Muscle layer of duodenum (tissue), 2 donors: Measurements from ENCODE around the gene HAUS2.

Experiments
- H3K27ac ChIP-seq: one replicate; pipeline ENCODE4 v1.7.0; 2013; ENCODE audit warnings: mild to moderate bottlenecking, low read length
- H3K27me3 ChIP-seq: one replicate; pipeline ENCODE4 v1.7.0; 2013; ENCODE audit warnings: low read depth, mild to moderate bottlenecking, control low read depth, low read length
- H3K36me3 ChIP-seq, 2 donors: one replicate each; pipeline ENCODE4 v1.7.0; 2013; ENCODE audit warnings: low read length in 2 of 2, control low read depth in 1 of 2, mild to moderate bottlenecking in 1 of 2; ENCODE audit not compliant: insufficient read depth in 2 of 2, control insufficient read depth in 1 of 2
- H3K4me1 ChIP-seq, 2 donors: one replicate each; pipeline ENCODE4 v1.7.0; 2013; ENCODE audit warnings: low read length in 2 of 2, mild to moderate bottlenecking in 2 of 2, control low read depth in 1 of 2, moderate library complexity in 1 of 2; ENCODE audit not compliant: insufficient read depth in 2 of 2, control insufficient read depth in 1 of 2
- H3K4me3 ChIP-seq, 2 donors: one replicate each; pipeline ENCODE4 v1.7.0; 2013; ENCODE audit warnings: low read length in 2 of 2, low read depth in 1 of 2, mild to moderate bottlenecking in 1 of 2
- H3K9me3 ChIP-seq, 2 donors: one replicate each; pipeline ENCODE4 v1.7.0; 2013; ENCODE audit warnings: low read length in 2 of 2, control low read depth in 1 of 2, mild to moderate bottlenecking in 1 of 2; ENCODE audit not compliant: control insufficient read depth in 1 of 2
- donor health status: healthy.

The HAUS2 gene

DNA sequence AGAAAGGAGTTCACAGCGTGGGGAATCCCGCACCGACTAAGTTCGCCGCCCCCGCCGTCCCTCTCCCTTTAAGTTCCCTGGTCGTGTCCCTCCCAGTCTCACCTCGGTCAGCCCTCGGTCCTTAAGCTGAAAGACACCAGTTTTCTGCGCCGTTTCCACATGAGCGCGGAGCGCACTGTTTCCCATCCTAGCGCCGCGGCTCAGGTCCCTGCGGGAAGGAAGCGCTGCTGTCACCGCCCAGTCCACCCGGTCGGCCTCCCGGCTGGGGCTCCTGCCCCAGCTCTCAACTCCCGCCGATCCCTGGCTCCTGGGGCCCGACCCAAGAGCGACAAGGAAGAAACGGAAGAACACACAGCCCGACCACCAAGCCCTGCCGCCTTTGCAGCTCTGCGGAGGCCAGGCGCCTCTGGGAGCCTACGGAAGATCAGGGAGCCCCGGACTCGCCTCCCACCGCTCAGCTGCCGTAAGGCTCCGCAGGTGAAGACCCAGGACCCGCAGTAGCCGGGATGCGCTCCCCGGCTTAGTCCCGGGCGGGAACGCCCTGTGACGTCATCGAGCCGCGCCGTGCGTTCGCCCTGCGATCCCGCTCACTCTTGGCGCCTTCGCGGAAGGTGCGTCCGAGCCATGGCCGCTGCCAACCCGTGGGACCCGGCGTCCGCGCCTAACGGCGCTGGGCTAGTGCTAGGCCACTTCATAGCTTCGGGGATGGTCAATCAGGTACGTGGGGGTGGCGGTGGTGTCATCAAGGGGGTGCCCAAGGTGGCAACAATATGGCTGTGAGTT is at the start of gene HAUS2, which contains the start of gene LRRC57:
TSS of gene HAUS2 (plus strand) at position 590 of the 783 bp plus-strand sequence. CDS start at position 625, 35 bp downstream.
TSS of gene LRRC57 (minus strand) at position 545 of the 783 bp plus-strand sequence. CDS start at position 186, 359 bp downstream.
- Histone ChIP-seq H3K4me1 (peaks cover 5 to 23% of the 10 kb centered on the region in 2 donors), H3K27ac (peak within 1 kb of the TSS; percentile 94), H3K27me3 (no peaks in the 10 kb centered on the region), H3K9me3 (no peaks in the 10 kb centered on the region), H3K4me3 (peak within 1 kb of the TSS; percentile 97 to 98), H3K36me3 (peaks cover 5 to 20% of the 10 kb centered on the region in 2 donors)

GRCh38 chr15:42499858-42500609 is 48.6 kb upstream of the HAUS2 start:
- H3K27ac ChIP-seq = no peak overlapping the region
- no peaks in the 10 kb centered on the region for H3K9me3 ChIP-seq
- peaks cover 0 to 3% of the 10 kb centered on the region in 2 donors for H3K36me3 ChIP-seq
- H3K4me3 ChIP-seq = no peak overlapping the region
- H3K4me1 ChIP-seq = peaks cover 3 to 27% of the 10 kb centered on the region in 2 donors
- no peaks in the 10 kb centered on the region for H3K27me3 ChIP-seq

- H3K4me3 ChIP-seq = no peak overlapping the region
- H3K27ac ChIP-seq = no peak overlapping the region
- no peaks in the 10 kb centered on the region for H3K27me3 ChIP-seq
- no peaks in the 10 kb centered on the region for H3K9me3 ChIP-seq
- peaks cover 0 to 27% of the 10 kb centered on the region in 2 donors for H3K4me1 ChIP-seq
- H3K36me3 ChIP-seq = no peaks in the 10 kb centered on the region
These were observed 46.2 kb upstream of the HAUS2 start for GRCh38 chr15:42502477-42502876.

GRCh38 chr15:42503825-42504224 is 44.8 kb upstream of the HAUS2 start:
- no peak overlapping the region for H3K4me3 ChIP-seq
- H3K9me3 ChIP-seq = no peaks in the 10 kb centered on the region
- H3K36me3 ChIP-seq = no peaks in the 10 kb centered on the region
- no peaks in the 10 kb centered on the region for H3K27me3 ChIP-seq
- no peak overlapping the region for H3K27ac ChIP-seq
- H3K4me1 ChIP-seq = peaks cover 0 to 29% of the 10 kb centered on the region in 2 donors

DNA sequence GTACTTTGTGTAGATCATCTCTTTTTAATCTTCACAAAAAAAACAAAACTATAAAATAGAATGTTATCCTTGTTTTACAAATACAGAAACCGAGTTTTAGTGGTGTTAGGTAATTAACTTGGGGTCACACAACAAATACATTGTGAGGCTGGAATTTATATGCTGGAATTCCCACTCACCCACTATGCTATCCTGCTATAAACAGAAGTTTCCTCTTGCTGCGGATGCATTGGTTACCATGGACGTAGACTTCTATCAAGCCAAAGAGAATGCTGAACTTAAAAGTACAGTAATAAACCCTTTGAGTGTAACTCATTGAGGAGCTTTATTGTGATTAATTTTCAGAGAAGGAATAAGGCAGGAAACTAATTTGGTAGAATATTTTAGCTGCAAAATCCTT is 44.0 kb upstream of the HAUS2 start:
- Histone ChIP-seq H3K27ac (peak overlapping the region; percentile 23), H3K4me3 (no peak overlapping the region), H3K36me3 (no peaks in the 10 kb centered on the region), H3K27me3 (no peaks in the 10 kb centered on the region), H3K4me1 (peaks cover 0 to 31% of the 10 kb centered on the region in 2 donors), H3K9me3 (no peaks in the 10 kb centered on the region)

GRCh38 chr15:42507514-42507913 is 41.1 kb upstream of the HAUS2 start:
- no peaks in the 10 kb centered on the region for H3K9me3 ChIP-seq
- no peaks in the 10 kb centered on the region for H3K27me3 ChIP-seq
- H3K27ac ChIP-seq = no peak overlapping the region
- H3K4me1 ChIP-seq = peaks cover 0 to 26% of the 10 kb centered on the region in 2 donors
- H3K36me3 ChIP-seq = no peaks in the 10 kb centered on the region
- peak overlapping the region in 1 of 2 donors; percentile 35 for H3K4me3 ChIP-seq

DNA sequence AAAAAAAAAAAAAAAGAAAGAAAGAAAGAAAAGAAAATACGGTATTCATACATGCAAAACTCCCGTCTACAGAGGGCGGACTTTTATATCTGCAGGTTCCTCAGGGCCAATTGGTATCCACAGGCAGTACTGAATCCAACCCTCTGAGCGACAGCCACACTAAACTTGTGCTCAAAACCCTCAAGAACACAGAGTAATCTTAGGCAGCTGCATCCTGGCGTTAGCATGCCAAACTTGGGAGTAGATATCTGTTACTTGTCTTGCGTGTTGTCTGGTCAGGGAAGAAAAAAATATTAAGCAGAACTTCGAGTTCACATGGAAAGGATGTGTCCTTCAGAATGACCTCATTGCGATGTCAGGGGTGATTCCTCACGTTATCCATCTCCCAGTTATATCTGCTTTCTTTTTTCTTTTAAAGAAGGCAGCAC is 40.4 kb upstream of the HAUS2 start:
- H3K36me3 ChIP-seq = peaks cover 1 to 5% of the 10 kb centered on the region in 2 donors
- H3K9me3 ChIP-seq = no peaks in the 10 kb centered on the region
- H3K4me1 ChIP-seq = peaks cover 0 to 26% of the 10 kb centered on the region in 2 donors
- peak overlapping the region in 1 of 2 donors; percentile 35 for H3K4me3 ChIP-seq
- no peaks in the 10 kb centered on the region for H3K27me3 ChIP-seq
- no peak overlapping the region for H3K27ac ChIP-seq

GRCh38 chr15:42510258-42511006 is 38.2 kb upstream of the HAUS2 start:
- no peaks in the 10 kb centered on the region for H3K9me3 ChIP-seq
- peaks cover 13 to 18% of the 10 kb centered on the region in 2 donors for H3K36me3 ChIP-seq
- H3K27ac ChIP-seq = no peak overlapping the region
- peaks cover 0 to 19% of the 10 kb centered on the region in 2 donors for H3K4me1 ChIP-seq
- no peaks in the 10 kb centered on the region for H3K27me3 ChIP-seq
- H3K4me3 ChIP-seq = no peak overlapping the region

- Histone ChIP-seq H3K4me1 (peaks cover 0 to 19% of the 10 kb centered on the region in 2 donors), H3K36me3 (peaks cover 19 to 23% of the 10 kb centered on the region in 2 donors), H3K9me3 (no peaks in the 10 kb centered on the region), H3K27me3 (no peaks in the 10 kb centered on the region), H3K4me3 (no peak overlapping the region), H3K27ac (peak overlapping the region; percentile 47)
These were observed 37.6 kb upstream of the HAUS2 start for GRCh38 chr15:42511007-42511391.

DNA sequence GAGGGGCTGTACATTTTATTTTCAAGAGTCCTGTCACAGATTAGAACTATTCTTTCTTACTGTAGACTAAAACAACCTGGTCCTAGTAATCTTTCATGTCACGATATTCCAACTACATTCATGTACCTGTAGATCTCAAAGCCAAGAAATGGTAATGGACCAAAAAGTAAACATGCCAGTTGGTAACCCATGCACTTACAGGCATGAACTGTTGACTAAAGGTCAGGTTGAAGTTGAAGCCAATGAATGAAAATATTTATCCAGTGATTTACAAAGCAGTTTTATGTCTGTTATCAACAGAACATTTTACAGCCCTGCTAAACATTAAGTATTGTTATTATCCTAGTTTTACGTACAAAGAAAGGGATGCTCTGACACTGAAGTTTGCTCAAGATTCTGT is 25.3 kb upstream of the HAUS2 start:
- no peak overlapping the region for H3K4me3 ChIP-seq
- no peak overlapping the region for H3K27ac ChIP-seq
- H3K4me1 ChIP-seq = no peaks in the 10 kb centered on the region
- no peaks in the 10 kb centered on the region for H3K9me3 ChIP-seq
- H3K27me3 ChIP-seq = no peaks in the 10 kb centered on the region
- peaks cover 16 to 22% of the 10 kb centered on the region in 2 donors for H3K36me3 ChIP-seq

- peaks cover 28 to 44% of the 10 kb centered on the region in 2 donors for H3K36me3 ChIP-seq
- H3K27me3 ChIP-seq = no peaks in the 10 kb centered on the region
- no peak overlapping the region for H3K27ac ChIP-seq
- H3K4me1 ChIP-seq = no peaks in the 10 kb centered on the region
- no peaks in the 10 kb centered on the region for H3K9me3 ChIP-seq
- no peak overlapping the region for H3K4me3 ChIP-seq
These were observed 19.7 kb upstream of the HAUS2 start for GRCh38 chr15:42528970-42529369.
